ENCODE results near the gene NEDD9. TPM values are rescaled to one million over a fixed set of nuclear protein-coding genes. Genes with fewer than 3 reads are reported as not detected.
A peak's percentile ranks its signal among the peaks of the same experiment; 100 is the strongest.

The NEDD9 gene
- total and polyA plus RNA-seq, 2 of the 13 experiments (the other 11 are each of a cell fraction or from before 2014, with no cell fraction given): 27.1 to 389 TPM

GRCh38 chr6:11143394-11144371 is 88.8 kb downstream of the NEDD9 start (continued):
- TF ChIP-seq, protein P1, sequence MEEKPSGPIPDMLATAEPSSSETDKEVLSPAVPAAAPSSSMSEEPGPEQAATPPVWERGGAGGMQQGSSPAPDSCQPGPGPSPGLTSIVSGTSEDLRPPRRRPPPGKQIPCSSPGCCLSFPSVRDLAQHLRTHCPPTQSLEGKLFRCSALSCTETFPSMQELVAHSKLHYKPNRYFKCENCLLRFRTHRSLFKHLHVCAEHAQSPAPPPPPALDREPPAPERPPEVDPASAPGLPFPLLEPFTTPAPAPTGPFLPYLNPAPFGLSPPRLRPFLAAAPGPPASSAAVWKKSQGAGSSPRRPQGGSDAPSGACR (CRISPR knock-in tag; IDR thresholded peaks at IDR 0.05): peak; percentile 81; the same call in 1 of the 2 replicates
- TF ChIP-seq GATA4 (IDR thresholded peaks at IDR 0.05; ENCODE audit: borderline replicate concordance, low read depth): no peak
- TF ChIP-seq ZNF121 (CRISPR knock-in tag; IDR thresholded peaks at IDR 0.05): no peak
- no peak for TF ChIP-seq RBFOX2 (IDR thresholded peaks at IDR 0.05; ENCODE audit: low read depth, low read length)
- TF ChIP-seq MYNN (CRISPR knock-in tag; IDR thresholded peaks at IDR 0.05; ENCODE audit: low read depth): no peak; the same call in 1 of the 2 replicates
- TF ChIP-seq PHF20 (CRISPR knock-in tag; IDR thresholded peaks at IDR 0.05): no peak
- TF ChIP-seq ZNF850 (CRISPR knock-in tag; conservative IDR thresholded peaks at IDR 0.05): no peak
- no peak for TF ChIP-seq NFRKB (IDR thresholded peaks at IDR 0.05)
- peak; percentile 79; the same call in 1 of the 3 replicates for TF ChIP-seq MXI1 (IDR thresholded peaks at IDR 0.05; ENCODE audit: borderline replicate concordance, low read depth, low read length)
- TF ChIP-seq ZNF335 (CRISPR knock-in tag; IDR thresholded peaks at IDR 0.05): peak; percentile 86; the same call in 1 of the 2 replicates
- TF ChIP-seq MAFG (CRISPR knock-in tag; IDR thresholded peaks at IDR 0.05): peak; percentile 86
- TF ChIP-seq ZNF749 (CRISPR knock-in tag; IDR thresholded peaks at IDR 0.05; ENCODE audit: borderline replicate concordance): no peak; the same call in 1 of the 2 replicates
- no peak for TF ChIP-seq PCBP2 (optimal IDR thresholded peaks at IDR 0.05; ENCODE audit: low read depth, low read length, poor library complexity, severe bottlenecking)
- no peak for TF ChIP-seq MLLT10 (CRISPR knock-in tag; IDR thresholded peaks at IDR 0.05)
- TF ChIP-seq SSRP1 (CRISPR knock-in tag; IDR thresholded peaks at IDR 0.05): peak; percentile 62; the same call in 1 of the 2 replicates
- no peak for TF ChIP-seq ZNF251 (CRISPR knock-in tag; IDR thresholded peaks at IDR 0.05)
- no peak for TF ChIP-seq ZBTB46 (CRISPR knock-in tag; IDR thresholded peaks at IDR 0.05; ENCODE audit: borderline replicate concordance)

Measured in HepG2 (cell line).